Uterus (tissue), 2 donors: ENCODE measurements around the gene VWA3B.

Experiments
- POLR2A ChIP-seq, 2 donors: fragments of 450-650 bp; IDR thresholded peaks; one replicate each; pipeline ENCODE4 v1.6.1; 2016; ENCODE audit warnings: antibody characterized with exemption in 2 of 2, mild to moderate bottlenecking in 1 of 2, moderate library complexity in 1 of 2
- TF ChIP-seq, protein P1 (sequence below), 4 experiments: fragments of 200-600 bp in 2 of 4; fragments of 450-650 bp in 2 of 4; sonication (generic) in 2 of 4; IDR thresholded peaks; one replicate each; pipeline ENCODE4 v1.5.1; 2016 to 2019; ENCODE audit warnings: antibody characterized with exemption in 4 of 4, mild to moderate bottlenecking in 2 of 4, moderate library complexity in 1 of 4

DNA sequence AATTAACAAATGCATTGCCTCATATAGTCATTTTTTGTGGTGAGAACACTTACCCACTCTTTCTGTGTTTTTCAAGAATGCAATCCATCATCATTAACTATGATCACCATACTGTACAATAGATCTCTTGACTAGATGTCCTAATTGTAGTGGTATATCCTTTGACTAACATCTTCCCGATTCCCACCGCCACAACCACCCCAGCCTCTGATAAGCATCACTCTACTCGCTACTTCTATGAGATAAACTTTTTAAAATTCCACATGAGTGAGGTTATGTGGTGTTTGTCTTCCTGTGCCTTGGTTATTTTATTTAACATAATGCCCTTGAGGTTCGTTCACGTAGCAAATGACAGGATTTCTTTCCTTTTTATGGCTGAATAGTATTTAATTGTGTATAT, 6.6 kb downstream of the VWA3B start:
- TF ChIP-seq, protein P1, sequence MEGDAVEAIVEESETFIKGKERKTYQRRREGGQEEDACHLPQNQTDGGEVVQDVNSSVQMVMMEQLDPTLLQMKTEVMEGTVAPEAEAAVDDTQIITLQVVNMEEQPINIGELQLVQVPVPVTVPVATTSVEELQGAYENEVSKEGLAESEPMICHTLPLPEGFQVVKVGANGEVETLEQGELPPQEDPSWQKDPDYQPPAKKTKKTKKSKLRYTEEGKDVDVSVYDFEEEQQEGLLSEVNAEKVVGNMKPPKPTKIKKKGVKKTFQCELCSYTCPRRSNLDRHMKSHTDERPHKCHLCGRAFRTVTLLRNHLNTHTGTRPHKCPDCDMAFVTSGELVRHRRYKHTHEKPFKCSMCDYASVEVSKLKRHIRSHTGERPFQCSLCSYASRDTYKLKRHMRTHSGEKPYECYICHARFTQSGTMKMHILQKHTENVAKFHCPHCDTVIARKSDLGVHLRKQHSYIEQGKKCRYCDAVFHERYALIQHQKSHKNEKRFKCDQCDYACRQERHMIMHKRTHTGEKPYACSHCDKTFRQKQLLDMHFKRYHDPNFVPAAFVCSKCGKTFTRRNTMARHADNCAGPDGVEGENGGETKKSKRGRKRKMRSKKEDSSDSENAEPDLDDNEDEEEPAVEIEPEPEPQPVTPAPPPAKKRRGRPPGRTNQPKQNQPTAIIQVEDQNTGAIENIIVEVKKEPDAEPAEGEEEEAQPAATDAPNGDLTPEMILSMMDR (IDR thresholded peaks at IDR 0.05), result no peak
- no peak for TF ChIP-seq POLR2A (IDR thresholded peaks at IDR 0.05)
